SIG-M5 treated with dmso at 0.1 percent for 504 hours (cell line): ENCODE measurements around the gene DPM3.

Source experiments
- DNase-seq: peaks from one replicate; lab custom pipeline; 2025; ENCODE audit not compliant: unreplicated experiment; lab: John Stamatoyannopoulos, UW

Gene DPM3

DNA sequence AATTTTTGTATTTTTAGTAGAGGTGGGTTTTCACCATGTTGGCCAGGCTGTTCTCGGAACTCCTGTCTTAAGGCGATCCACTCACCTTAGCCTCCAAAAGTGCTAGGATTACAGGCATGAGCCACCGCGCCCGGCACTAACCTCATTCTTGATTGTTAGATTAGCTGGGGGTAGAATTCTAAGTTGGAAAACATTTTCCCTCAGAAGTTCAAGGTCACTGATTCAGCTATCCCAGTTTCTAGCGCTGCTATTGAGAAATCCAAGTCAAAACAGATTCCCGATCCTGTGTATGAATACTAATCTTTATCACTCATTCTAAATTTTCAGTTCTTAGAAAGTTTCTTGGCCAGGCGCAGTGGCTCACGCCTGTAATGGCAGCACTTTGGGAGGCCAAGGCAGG lies 37.0 kb downstream of the DPM3 start:
- no peak for DNase-seq

DNA sequence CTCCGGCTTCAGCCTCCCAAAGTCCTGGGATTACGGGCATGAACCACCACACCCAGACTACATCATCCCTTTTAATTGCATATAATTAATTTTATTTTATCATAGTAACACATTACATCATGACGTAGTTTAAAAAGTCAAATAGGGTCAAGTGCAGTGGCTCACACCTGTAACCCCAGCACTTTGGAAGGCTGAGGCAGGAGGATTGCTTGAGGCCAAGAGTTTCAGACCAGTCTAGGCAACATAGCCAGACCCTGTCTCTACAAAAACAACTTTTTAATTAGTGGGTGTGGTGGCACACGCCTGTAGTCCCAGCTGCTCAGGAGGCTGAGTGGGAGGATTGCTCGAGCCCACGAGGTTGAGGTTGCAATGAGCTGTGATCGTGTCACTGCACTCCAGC lies 41.0 kb downstream of the DPM3 start:
- DNase-seq: no peak

DNA sequence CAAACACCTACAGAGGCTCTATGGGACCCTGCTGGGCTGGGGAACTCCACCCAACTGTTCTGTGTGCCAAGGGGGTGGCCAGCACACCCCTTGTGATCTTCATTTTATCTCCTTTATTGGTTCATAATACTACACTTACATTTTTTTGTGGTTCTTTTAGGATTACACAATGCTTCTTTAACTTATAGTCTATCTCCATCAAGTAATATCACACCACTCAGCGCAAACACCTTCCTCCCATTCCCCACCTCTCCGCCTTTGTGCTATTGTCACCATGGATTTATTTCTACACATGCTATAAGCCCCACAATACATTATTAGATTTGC lies 45.7 kb downstream of the DPM3 start:
- DNase-seq: no peak

DNA sequence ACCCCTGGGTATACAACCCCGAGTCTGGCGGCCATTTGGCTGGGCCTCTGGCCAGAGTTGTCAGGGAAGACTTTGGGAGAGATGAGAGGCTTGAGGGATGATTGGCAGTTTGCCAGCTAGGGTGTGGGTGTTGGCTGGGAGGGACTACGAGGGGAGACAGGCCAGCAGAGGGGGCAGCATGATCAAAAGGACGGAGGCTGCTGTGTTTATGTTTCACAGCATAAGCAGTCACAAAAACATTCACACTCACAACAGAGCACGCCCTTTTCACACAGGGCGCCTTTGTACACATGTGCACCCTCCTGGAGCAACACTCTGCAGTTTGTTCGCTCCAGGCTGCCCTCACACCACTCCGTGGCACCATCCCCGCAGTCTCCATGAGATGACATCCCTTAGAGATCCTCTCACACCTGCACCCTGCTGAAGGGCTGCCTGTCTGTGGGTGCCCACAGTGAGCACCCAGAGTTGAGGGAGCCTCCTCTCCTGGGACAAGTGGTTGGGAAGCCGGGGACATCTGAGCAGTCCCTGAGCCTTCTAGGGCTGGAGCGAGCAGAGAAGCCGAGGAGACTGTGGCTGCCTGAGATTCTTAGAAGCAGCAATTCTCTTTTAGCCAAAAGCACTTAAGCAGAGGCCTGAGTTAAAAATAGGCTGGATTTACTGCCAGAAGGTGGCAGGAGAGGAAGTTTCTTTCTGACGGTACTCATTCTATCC lies 46.3 kb downstream of the DPM3 start:
- peak; percentile 51 for DNase-seq

DNA sequence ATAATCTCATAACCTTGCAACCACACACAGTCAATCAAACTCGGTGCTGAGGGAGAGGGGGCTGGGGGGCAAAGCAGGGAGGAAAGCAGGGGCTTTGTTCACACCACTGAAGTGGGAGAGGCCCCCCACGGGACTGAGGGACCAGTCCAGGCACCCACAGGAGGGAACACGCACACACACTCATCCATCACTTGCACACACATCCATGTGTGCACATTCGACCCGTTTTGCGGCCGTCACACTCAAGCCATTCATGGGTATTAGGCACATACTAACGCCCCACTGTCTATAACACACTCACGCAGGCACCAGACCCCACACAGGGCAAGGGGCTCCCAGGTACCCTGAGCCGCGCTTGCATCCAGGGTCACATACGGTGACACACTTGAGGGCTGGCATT lies 47.7 kb downstream of the DPM3 start:
- DNase-seq: no peak

DNA sequence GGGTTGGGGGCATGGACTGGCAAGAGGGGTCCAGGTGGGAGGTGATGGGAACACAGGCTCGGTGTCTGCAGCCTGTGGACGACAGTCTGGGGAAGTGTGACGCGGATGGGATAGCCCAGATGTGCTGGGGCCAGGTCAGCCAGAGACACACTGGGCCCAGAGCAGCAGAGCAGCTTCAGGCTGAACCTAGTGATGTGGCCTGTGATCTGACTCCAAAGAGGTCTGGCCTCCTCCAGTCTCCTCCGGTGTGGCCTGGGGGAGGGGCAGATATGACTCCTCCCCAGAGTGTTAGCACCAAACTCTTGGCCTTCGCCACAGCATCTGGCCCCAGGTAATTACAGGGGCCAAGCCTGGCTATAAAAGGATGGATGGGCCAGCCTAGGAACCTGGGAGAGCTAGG lies 48.2 kb downstream of the DPM3 start:
- DNase-seq: no peak

DNA sequence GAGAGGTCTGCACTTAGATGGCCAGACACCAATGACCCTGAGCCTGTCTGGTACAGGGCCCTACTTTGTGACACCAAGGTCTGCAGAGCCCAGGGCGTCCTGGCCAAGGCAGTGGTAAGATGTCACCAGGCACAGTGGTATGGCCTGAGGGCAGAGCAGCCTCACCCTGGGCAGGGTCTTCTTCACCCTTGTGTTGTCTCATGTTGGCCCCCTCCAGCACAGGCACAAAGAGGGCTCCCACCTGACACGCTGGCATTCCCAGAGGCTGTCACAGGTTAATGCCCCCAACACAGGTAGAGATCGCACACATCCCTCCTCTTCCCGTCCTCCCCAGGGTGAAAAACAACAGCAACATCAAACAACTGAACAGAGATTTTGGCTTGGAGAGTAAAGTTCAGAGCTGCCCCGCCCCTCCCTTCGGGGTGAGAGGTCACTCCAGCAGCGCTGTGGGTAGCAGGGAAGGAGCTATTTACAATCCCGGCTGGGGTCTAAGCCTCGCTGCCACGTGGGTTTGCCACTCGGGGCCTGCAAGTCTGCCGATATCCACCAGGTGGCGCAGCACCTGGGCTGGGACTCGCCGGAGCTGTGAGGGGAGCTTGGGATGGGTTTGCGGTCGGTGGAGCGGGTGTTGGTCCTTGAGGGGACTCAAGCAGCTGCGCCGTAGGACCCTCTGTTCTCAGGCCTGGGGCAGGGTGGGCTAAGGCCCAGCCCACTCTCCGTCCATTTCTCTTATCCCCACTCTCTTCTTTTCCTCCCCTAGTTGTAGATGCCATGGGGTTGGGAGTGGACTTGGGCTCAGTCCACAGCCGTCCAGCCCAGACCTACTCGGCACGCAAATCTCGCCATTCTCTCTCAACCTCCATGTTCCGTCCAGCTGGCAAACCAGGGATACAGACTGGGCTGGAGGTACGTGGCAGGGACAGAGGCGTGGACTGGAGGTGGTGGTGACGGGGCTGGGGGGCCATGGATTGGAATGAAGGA lies 49.0 kb downstream of the DPM3 start:
- peak; percentile 71 for DNase-seq
